HG03045 (cell line): ENCODE measurements around the gene TRABD2A.

Experiments
- ATAC-seq: cut with Tn5 transposase; IDR thresholded peaks from one replicate; pipeline ENCODE4 v1.9.1; 2021; ENCODE audit warnings: mild to moderate bottlenecking, moderate library complexity; ENCODE audit not compliant: unreplicated experiment

The TRABD2A gene

DNA sequence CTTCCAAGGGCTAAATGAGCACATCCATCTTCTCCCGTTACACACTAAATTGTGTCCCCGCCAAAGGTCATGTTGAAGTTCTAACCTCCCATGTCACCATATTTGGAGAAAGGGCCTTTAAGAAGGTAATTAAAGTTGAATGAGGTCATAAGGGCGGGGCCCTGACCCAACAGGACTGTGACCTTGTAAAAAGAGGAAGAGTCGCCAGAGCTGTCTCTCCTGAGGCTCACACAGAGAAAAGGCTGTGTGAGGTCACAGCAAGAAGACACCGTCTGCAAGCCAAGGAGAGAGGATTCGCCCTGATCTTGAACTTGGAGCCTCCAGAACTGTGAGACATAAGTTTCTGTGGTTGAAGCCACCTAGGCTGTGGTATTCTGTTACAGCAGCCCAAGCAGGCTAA is 24.1 kb downstream of the TRABD2A start:
- ATAC-seq: peak; percentile 53

DNA sequence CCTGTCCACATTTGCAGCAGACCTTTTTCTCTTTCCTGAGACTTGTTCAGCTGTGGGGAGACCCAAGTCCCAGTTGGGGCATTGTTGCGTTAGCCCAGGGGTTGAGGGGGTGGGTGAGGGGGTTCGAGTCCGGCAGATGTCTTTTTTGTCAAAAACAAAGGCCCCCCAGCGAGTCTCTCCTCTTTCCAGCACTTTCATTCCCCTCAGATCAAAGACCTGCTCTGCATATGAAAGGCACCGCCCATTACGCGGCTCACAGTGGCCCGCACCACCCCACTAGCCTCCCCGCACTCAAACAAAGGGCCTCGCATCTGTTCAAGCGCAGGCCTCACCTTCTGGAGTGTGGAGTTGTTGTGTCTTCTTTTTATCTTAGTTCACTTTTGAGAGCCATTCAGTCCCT is 25.2 kb downstream of the TRABD2A start:
- ATAC-seq: no peak

DNA sequence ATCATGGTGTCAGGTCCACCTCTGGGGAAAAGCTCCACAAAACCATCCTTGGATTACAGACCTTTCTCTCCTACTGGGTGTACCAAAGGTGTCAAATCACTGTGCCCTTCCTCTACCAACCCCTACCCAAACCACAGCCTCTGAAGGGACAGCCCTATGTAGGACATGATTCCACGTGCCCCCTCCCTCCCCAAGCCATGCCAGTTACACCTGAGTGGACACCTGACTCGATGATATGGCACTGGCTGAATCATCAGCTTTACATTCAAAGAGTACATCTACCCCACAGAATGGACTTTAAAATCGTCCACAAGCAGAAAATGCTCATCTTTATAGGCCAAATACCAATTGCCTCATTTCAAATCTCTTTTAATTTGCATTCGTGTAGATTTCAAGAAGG is 26.0 kb downstream of the TRABD2A start:
- no peak for ATAC-seq

- no peak for ATAC-seq
These were observed 29.0 kb downstream of the TRABD2A start for GRCh38 chr2:84851876-84852275.

- ATAC-seq: no peak
These were observed 30.4 kb downstream of the TRABD2A start for GRCh38 chr2:84850471-84850870.

DNA sequence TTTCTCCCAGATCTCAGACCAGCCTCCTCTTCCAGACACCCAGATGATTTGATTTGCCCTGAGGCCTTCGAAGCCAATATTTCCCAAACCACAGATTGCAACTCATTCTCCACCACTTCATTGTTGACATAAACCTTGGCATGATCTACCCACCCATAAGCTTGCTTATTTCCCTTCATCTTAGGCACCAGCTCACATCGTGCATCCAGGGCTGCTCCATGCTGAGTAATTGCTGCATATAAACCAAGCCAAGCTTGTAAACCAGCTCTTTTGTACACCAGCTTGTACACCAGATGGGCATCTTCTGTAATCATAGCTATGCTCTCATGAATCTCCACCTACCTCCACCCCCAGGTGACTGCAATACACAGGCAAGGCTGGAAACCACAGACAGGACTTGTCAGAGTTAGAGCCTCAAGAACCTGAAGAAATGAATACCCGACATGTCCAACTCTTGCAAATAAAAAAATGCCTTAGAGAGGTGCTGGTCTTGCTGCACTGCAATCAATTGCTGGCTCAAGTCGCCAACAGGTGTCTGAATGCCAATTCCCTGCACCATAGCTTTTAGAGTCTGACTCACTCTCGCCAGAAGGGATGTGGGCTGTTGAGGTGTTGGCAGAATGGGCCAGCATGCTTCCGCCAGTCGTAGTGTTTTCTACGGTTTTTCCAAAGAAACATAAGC is 31.5 kb downstream of the TRABD2A start:
- no peak for ATAC-seq

GRCh38 chr2:84847326-84848050 is 33.4 kb downstream of the TRABD2A start:
- no peak for ATAC-seq

DNA sequence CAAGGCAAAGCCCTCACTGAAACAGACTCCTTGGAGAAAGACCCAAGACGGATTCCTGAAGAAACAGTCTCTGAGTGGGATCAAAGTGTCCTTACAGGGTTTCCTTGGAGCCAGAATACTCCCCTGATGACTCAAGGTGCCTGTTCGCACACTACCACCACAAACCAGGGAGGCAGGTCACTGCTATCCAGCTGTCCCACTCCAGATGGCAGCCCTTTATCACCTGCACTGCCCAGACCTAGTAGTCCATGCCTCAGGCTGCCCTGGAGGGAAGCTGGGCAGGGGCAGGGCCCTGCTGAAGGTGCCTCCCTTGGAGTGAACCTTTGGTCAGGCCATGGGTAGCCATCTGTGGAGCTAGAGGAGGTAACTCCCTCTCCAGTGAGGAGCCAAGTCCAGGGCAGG is 34.1 kb downstream of the TRABD2A start:
- ATAC-seq: no peak

DNA sequence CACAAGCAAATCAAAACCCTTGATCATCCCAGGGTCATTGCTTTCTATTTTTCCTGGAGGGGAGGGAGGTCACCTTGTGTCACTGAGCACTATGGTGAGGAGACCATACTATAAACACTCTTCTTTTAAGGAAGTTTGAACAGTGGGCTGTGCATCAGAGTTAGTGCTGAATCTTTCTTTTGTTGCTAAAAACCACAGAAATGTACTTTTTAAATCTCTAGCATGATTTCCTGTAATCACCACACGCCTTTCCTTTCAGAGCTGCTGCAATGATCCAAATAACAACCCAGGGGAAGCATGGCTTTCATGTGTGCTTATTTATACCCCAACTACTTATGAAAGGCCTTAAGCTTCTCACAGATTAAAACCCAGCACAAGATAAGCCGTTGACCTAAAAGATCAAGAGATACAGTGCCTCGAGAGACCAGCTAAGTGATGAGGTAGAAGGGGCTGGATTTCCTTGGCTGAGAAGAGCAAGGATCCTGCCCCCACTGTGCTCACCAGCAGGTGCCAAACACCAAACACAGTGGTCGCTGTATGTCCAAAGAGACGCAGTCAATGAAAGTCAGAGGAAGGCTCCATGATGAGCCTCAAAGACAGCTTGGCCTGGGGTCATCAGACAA is 34.7 kb downstream of the TRABD2A start:
- no peak for ATAC-seq

DNA sequence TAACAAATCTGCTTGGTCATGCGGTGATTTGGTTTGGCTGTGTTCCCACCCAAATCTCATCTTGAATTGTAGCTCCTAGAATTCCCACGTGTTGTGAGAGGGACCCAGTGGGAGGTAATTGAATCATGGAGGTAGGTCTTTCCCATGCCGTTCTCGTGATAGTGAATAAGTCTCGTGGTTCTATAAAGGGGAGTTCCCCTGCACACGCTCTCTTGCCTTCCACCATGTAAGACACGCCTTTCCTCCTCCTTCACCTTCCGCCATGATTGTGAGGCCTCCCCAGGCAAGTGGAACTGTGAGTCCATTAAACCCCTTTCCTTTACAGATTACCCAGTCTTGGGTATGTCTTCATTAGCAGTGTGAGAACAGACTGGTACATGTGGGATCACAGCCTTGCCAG is 36.7 kb downstream of the TRABD2A start:
- ATAC-seq: no peak

GRCh38 chr2:84841577-84841976 is 39.3 kb downstream of the TRABD2A start:
- no peak for ATAC-seq

DNA sequence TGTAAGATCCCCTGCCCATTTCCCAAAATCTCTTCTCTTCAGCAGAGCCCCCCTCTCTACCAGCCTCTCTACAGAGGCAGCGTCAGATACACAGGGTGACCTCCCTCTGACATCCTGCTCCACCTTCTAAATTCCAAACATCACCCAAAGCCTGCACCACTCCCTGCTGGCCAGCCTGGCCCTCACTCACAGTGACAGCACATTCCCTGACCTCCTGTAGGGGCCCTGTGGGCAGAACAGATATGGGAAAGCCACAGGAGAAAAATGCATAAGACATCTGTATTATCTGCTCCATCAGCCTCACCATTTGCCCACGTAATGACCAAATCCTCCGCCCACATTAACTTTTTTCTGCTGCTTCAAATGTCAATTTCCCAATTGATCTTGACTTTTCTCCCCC is 40.6 kb downstream of the TRABD2A start:
- ATAC-seq: no peak

DNA sequence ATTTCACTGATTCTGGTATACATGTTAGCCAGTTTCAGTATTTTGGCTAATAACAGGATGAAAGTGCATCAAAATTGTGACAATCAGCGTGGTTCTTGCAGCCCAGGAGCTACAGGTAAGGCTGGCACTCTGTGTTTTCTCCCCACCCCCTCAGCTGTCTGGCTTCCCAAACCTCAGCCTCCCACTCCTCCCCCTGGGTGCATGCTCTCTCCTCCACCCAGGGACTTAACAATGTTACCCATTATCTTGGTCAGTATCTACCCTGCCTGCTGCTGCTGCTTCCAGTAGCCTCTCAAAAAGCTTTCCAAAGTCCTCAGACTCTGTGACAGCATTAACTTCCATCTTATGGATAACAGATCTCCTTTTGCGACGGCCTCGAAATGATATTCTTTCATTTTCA is 41.0 kb downstream of the TRABD2A start:
- no peak for ATAC-seq

GRCh38 chr2:84838434-84839145 is 42.3 kb downstream of the TRABD2A start:
- ATAC-seq: no peak

- no peak for ATAC-seq
These were observed 44.7 kb downstream of the TRABD2A start for GRCh38 chr2:84836215-84836614.

- ATAC-seq: no peak
These were observed 47.3 kb downstream of the TRABD2A start for GRCh38 chr2:84833481-84834150.

DNA sequence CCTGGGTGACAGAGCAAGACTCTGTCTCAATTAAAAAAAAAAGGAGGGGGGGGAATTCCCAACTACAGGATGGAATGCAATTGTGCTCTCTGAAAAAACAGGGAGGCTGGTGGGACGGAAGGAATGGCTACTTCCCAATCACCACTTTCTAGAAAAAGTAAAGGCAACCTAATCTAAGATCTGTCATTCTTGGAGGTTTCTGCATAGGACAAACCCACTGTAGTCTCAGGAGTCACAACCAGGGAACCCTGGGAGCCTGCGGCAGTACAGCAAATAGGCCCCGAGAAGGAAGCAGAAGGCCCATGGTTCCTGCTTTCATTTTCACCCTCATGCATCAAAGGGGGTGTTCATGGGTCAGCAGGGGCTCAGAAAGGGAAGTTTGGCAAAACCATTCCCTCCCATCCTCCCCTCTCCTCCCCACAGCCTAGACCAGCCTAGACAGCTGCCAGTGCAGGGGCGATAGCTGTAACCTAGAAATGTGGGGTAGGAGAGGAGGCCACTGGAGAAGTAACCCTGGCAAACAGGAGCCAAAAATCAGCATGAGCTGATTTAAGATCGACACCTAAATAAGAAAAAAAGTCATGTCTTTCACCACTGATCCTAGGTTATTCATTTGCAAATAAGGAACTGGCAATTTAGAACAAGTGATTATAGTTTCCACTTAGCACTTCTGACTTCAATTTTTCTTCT is 48.0 kb downstream of the TRABD2A start:
- ATAC-seq: no peak

DNA sequence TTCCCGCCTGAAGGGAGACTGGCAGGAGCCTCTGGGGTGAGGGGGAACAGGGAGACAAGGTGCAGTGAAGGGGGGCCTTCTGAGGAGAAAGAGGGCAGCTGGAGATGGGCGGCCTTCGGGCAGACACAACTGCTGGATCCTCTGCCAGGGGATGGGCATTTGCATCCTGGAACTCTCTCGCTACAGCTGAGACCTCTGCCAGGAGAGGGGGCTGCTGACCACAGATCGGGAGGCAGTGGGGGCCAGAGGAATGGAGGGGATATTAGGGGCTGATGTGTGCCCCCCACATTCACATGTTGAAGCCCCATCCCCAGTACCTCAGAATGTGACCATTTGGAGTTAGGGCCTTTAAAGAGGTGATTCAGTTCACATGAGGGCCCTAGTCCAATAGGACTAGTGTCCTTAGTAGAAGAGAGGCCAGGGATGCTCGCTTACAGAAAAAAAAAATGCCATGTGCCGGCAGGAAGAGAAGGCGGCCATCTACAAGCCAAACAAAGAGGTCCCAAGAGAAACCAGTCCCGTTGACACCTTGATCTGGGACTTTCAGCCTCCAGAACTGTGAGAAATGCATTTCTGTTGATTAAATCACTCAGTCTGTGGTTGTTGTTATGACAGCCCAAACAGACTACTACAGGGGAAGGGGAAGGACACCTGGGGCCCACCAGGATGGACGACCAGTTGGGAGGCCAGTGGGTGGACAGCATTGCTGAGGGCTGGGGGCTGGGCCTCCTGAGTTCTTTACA is 50.0 kb downstream of the TRABD2A start:
- no peak for ATAC-seq

GRCh38 chr2:84830095-84830494 is 50.8 kb downstream of the TRABD2A start:
- ATAC-seq: no peak

DNA sequence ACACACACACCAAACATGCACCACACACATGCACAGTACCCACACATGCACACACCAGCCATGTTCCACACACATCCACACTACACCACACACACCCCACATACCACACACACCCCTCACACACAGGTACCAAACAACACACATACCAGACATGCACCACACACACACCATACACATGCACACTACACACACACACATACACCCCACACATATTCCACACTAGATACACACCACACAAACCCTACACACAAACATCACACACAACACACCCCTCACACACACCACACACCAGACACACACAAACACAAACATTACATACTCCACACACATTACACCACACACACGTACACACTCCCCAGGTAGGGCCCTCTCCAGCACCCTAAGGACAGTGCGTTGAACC is 51.2 kb downstream of the TRABD2A start:
- ATAC-seq: no peak
